SHP77 (cell line): ENCODE measurements around the gene DLG1.

Source experiments
- DNase-seq, 2 experiments: peaks; one replicate each; lab custom pipeline; 2025; lab: John Stamatoyannopoulos, UW

The DLG1 gene

DNA sequence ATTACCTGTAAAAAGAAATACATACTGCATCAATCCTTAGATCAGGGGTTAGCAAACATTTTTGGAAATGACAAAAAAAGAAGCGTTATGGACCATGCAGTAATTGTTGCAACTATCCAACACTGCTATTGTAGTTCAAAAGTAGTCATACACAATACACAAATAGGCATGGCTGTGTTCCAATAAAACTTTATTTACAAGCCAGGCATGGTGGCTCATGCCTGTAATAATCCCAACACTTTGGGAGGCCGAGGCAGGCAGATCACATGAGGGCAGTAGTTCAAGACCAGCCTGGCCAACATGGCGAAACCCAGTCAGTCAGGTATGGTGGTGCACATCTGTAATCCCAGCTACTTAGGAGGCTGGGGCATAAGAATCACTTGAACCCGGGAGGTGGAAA lies 124.8 kb downstream of the DLG1 start:
- no peak for DNase-seq

DNA sequence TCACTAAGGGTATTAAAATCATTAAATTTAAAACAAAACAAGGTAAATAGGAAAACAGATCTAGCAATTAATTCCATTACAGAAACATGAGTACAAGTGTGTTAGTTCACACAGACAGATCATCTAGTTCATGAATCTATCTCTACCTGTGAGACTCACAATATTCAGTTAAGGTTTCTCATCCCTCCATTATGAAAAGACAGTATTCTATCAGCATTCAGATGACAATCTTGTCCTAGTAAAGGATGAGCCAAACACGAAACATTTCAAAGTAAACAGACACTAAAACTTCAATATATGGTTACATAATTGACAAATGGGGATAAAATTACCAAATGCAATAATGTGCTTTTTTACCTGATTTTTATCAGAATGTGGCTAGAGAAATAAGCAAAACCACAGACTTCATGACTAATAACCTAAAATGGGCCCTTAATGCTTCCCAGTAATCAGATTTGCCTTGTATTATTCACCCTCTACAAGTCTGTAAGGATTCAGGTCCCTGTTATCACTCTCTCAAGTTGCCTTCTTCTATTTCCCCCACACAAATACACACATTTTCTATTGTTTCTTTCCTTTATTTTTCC lies 126.8 kb downstream of the DLG1 start:
- no peak for DNase-seq

DNA sequence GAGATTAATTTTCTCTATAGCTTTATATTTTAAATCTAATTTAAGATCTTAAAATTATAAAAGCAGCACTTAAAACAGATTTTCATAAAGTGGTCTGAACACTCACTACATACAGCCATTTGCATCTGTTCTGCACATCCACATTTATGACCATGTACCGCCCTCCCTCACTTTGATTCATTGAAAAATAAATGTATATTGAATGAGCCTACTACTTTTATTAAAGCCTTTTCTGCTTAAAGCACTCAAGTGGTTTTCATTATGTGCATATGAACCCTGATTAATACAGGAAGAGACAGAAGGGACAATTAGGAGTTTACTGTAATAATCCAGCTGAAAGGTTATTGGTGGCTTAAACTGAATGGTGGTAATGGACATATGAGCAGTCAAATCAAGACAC lies 129.4 kb downstream of the DLG1 start:
- no peak for DNase-seq

DNA sequence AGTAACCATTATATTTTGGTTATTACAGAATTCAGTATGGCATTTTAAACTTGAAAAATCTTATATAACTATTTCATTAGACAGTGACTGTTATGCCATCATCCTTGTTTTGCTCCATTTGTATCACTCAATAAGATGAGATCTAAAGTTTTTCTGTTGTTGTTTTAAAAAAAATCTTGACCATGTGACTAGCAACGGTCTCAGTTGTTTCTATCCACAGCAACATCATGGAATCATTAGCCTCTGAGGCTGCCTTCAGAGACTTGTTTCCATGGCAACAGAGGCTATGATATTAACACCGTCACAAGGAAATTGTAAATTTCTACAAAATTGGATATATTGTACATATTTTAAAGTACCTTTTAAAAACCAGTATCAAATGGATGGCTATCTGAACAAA lies 129.8 kb downstream of the DLG1 start:
- DNase-seq, result no peak

DNA sequence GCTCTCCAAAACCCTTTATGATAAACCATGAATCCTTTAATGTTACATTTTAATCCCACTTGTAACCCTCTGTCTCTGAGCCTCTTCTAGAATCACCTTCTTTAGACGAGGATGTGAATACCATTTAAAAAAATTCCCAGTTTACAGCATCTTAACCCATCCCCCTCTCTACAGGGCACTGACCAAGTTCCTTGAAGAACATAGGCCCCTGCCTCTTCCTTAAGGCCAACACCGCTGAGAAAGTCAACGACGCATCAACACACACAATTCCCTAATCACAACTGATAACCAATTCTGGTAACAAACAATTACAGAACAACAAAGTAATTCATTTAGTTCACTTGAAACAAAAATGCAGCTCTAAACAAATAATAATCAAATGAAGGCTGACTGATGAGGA lies 130.3 kb downstream of the DLG1 start:
- DNase-seq, result no peak

DNA sequence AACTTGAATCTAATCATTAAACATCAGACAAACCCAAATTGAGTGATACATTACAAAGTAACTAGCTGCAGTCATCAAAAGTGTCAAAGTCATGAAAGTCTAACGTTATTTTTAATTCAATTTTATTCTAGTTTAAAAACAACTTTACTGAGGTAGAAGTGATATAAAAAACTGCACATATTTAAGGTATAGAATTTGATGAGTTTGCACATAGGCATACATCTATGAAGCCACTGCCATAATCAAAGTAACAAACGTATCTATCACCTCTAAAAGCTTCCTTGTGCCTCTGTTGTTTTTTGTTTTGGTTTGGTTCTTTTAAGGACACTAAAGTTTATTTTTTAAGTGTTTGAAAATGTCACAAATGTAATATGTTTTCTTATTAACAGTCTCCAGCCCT lies 130.9 kb downstream of the DLG1 start:
- no peak for DNase-seq

DNA sequence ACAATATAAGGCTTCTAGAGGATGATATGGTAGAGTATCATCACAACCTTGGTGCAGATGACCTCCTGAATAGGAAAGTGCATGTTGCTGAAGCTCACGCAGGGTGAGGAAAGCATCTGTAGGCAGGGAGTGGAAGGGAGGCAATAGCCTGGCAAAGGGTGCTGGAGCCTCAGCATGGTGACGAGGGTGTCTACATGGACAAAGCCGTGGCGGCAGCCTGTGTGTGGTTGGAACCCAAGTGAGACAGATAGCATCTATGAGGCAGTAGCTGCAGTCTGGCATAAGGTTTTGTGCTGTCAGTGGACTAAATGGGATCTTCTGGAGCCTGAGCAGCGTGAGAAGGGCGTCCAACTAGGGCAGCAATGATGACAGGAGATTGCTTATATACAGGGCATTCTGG lies 132.5 kb downstream of the DLG1 start:
- DNase-seq, result no peak

DNA sequence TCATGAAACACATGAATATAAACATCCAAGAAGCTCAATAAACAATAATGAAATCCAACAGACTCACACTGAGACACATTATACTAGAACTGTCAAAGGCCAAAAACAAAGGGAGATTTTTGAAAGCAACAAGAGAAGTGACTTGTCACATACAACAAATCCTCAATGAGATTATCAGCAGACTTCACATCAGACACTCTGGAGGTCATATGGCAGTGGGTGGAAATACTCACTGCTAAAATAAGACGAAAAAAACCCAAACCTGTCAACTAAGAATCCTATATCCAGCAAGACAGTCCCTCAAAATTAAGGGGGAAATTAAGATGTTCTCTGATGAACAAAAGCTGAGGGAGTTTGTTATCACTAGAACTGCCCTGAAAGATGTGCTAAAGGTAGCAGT lies 143.4 kb downstream of the DLG1 start:
- no peak for DNase-seq

DNA sequence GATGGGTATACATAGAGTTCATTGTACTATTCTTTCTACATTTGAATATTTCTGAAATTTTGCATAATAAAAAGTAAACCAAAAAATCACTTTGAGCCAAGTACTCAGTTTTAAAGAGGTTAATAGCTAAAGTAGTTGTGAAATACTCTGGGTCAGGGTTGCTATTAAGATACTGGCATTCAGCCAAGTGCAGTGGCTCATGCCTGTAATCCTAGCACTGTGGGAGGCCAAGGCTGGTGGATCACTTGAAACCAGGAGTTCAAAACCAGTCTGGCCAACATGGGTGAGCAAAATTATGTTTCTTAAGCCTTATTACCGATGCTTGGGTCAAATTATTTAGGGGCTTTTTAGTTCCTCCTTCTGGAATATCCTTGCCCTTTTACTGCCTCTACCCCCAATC lies 146.8 kb downstream of the DLG1 start:
- no peak for DNase-seq

DNA sequence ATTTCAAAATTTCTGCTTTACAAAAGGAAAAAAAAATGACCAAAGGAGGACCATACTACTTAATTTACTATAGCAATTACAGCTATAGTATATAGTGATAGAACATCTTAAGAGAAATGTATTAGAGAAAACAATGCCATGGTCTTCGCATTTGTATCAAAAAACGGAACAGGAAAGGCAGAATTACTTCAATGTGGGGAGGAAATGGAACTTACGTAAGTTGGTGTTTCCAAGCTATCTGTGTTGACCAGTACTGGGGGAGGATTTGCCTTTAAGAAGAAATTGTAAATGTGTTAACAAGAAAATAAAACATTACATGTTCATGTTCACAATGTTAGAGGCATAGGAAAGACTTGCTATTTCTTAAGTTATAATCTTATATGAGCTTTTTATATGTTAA lies 148.9 kb downstream of the DLG1 start:
- no peak for DNase-seq

DNA sequence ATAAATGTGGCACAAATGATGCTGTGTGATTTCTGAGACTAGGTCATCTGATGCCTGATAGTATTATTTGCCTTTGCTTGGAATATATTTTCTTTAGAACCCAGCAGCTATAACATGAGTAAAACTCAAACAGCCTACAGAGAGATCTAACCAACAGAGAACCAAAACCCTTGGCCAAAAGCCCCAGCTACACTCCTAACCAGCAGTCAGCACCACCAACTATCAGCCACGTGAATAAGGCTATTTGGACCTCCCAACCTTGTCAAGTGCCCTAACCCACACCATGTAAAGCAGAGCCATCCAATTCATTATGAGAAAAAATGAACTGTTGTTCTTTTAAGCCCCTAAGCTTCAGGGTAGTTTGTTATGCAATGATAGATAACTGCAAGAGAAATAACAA lies 154.2 kb downstream of the DLG1 start:
- DNase-seq, result no peak

DNA sequence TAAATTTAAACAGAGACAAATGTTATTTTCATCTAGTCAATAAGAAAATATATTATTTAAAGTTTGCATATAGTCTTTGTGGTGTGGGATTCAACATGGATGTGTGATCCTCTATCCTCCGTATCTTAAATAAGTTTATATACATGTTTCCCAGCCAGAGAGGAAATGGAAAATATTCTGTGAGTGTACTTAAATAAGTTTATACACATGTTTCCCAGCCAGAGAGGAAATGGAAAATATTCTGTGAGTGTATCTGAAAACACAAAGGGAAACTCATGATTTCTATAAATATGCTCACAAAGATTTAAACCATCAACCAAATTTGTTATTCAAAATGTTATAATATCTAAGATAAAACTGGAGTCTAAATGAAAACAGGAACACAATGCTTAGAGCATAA lies 158.8 kb downstream of the DLG1 start:
- DNase-seq, result no peak

DNA sequence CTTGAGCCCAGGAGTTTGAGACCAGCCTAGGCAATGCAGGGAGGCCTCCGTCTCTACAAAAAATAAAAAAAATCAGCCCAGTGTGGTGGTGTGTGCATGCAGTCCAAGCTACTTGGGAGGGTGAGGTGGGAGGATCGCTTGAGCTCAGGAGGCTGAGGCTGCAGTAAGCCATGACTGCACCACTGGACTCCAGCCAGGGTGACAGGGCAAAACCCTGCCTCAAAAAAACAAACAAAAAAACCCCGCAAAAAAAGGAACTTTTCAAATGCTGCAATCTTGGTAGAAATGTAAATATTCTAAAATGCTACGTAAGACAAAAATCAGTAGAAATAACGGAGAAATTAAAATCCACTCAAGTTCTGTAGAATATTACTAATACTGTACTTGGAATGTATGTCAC lies 160.7 kb downstream of the DLG1 start:
- DNase-seq, result no peak

DNA sequence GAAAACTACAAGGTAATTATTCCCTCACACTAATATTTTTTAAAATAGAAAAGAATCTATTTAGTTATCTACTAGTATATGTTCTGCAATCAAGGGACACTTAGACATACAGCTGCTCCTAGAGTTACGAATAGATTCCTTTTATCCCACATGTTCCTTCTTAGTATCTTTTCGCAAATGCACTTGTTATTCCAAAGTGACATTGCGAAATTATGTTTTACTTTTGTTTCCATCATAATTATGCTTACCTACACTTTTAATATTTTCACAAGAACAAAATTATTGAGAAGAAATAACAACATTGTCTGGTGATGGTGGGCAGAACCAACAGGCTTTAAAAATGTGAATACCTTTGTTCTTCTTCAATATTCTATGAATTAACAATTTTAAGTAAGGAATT lies 161.7 kb downstream of the DLG1 start:
- no peak for DNase-seq

DNA sequence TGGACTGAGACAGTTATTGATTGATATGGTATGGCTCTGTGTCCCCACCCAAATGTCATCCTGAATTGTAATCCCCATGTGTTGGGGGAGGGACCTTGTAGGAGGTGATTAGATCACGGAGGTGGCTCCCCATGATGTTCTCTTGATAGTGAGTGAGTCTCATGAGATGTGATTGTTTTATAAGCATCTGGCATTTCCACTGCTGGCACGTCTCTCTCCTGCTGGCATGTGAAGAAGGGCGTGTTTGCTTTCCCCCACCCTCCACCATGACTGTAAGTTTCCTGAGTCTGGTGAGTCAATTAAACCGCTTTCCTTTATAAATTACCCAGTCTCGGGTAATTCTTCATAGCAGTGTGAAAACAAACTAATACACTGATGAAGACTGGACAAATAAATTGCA lies 163.2 kb downstream of the DLG1 start:
- DNase-seq, result no peak

DNA sequence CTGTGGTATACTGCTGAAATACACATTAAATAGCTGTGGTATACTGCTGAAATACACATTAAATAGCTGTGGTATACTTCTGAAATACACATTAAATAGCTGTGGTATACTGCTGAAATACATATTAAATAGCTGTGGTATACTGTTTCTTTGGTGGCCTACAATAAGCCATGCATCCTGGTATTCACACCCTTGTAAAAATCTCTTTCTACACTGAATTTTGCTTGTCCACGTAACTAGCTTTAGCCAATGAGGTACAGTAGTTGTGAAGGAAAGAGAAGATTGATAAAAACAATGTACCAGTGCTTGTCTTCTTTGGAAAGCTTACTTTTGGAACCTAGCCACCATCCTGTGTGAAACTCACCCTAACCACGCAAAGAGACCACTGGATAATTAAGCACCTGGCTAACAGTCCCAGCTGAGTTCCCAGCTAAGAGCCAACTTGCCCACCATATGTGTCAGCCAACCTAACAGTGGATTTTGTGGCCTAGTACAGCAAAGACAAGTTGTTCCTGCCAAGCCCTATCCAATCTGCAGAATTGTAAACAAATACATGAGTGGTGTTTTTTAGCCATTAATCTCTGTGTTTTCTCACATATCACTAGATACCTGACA lies 165.4 kb downstream of the DLG1 start:
- no peak for DNase-seq

DNA sequence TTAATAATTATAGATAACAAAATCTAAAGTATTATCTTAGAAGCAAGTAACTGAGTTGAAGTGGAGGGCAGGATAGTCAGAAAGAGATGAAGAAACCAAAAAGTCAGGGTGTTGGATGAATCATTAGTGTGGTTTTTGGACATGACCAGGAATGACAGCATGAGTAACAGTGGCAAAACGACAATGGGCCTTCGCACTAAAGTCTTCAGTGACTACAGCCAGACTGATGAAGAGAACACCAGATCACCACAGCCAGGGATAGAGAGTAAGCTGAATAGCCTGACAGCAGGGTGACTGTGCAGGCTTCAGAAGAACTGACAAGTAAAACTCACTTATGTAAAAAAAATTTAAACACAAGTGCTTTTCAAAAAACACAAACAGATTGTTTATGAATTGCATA lies 172.8 kb downstream of the DLG1 start:
- DNase-seq, result no peak

DNA sequence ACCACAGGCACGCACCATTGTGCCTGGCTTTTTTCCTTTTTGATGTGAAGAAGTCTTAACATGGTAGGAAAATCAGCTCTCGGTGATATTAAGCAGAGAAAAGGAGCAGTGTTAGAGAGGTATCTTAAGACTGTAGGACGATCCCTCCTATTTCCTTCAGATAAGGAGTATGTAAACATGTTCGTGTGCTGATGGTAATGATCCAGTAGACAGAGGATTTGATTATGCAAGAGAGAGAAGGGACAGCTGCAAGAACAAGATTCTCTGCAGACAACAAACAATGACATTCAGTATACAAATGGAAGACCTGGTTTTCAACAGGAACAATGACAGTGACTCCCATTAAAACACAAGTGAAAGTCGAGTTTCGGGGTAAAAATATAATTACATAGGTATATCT lies 173.7 kb downstream of the DLG1 start:
- no peak for DNase-seq

DNA sequence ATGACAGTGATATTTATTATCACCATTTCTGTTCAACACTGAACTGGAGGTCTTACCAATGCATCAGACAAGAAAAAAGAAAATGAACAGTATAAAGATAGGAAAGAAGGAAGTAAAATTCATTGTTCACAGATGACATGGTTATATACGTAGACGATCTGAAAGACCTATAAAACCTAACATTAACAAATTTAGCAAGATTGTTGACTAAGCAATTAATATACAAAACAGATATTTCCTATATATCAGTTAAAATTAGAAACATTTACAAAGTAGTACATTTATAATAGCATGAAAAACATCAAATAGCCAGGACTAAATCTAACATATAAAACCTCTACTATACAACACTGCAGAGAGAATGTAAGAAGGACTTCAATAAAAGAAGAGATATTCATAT lies 176.0 kb downstream of the DLG1 start:
- DNase-seq, result no peak

DNA sequence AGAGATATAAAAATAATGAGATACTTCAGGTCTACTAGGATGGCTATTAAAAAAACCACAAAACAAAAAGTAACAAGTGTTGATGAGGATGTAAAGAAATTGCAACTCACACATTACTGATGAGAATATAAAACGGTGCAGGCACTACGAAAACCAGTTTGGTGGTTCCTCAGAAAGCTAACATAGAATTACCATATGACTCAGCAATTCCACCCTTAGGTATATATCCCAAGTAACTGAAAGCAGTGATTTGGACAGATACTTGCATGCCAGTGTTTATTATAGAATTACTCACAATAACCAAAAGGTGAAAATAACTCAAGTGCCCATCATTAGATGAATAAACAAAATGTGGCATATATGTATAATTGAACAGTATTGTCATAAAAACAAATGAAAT lies 181.3 kb downstream of the DLG1 start:
- DNase-seq, result no peak

DNA sequence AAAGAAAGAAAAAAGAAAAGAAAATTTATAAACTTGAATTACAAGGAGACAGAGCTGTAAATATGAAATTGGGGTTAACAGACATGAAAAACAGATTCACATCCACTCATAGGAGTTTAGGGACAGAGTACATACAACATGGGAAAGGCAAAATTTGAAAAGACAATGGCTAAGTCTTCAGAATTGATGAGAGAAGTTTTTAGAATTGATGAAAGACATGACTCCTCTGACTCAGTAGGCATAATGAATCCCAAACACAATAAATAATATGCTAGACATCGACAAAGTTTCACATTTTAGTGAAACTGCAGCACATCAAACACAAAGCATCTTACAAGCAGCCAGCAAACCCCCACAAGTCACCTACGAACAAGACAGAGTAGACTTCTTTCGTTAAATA lies 184.4 kb downstream of the DLG1 start:
- DNase-seq, result no peak

DNA sequence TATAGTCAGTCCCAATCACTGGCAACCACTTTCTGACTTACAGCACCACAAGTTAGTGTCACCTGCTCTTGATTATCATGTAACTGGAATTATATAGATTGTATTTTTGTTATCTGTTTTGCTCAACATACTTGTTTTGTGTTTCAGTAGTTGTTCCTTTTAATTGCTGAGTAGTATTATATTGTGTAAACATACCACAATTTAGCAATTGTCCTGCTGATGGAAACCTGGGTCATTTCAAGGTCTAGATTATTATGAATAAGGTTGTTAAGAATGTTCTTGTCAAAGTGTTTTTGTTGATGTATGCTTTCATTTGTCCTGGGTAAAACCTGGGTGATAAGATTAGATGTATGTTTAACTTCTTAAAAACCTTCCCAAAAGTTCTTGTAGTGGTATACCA lies 186.7 kb downstream of the DLG1 start:
- DNase-seq, result no peak

DNA sequence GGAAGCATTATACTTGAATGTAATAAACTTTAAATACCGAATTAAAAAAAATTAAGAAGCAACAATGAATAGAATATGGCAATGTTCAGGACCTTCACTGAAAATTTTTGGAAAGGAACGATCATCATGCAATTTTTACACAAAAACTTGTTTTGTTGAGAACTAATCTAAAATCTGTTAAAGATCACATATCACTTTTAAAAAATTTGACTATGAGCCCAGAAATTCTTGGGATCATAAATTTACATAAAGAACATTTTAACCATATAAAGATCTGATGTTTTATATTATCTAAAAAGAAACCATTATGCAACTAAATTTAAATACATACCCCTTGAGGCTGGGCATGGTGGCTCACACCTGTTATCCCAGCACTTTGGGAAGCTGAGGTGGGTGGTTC lies 192.6 kb downstream of the DLG1 start:
- no peak for DNase-seq

DNA sequence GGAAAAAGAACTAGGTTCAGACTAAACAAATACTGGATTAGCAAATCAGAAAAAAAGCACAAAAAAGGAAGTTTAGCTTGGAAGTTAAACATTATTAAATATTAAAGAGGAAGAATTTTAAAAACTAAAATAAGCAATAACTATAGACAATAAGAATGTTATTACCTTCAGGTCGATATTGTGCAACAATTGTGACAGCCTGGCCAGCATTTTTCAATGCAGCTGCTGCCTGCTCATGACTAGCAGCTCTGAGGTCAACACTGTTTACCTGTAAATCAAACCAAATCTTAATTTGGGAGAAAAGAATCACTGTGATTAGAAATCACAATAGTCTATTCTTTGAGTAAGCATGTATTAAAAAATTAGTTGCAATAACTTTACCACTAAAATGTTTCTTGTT lies 193.7 kb downstream of the DLG1 start:
- DNase-seq, result no peak

DNA sequence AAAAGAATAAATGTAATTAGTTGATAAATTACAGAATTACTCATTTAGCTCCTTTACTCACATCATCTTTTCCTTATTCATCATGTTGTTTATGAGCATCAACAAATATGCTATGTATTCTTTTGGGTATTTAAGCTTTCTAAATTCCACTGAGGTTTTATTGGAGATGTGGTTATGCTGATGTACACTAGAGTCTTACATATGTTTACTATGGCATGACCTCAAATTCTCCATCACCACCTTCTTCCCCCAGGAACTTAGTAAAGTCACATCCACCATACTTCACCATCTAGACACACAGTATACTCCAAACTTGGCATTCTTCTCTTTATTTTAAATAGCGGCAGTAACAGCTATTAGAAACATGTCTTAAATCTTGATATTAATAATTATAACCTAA lies 194.6 kb downstream of the DLG1 start:
- no peak for DNase-seq
